CD4-positive, alpha-beta T cell treated with Interleukin-15 for 1 hour (primary cell): ENCODE data around the gene SRGAP3.
A peak's percentile ranks its signal among the peaks of the same experiment; 100 is the strongest.
"Not testable (repeated sequence)": the region's sequence is repeated elsewhere in the genome, so short reads cannot be mapped to it uniquely, and the experiment has no call there.

Source experiments
- DNase-seq: peaks from one replicate; pipeline ENCODE4 v3.0.0-alpha.2; 2020

Gene SRGAP3

GRCh38 chr3:9249273-9250192, at the start of gene SRGAP3:
SRGAP3 (minus strand) TSS chr3:9249646; CDS start chr3:9248951, 695 bp downstream.
- DNase-seq: peak; percentile 79

GRCh38 chr3:9298236-9298635, 48.8 kb upstream of the SRGAP3 start:
- DNase-seq: no peak

- no peak for DNase-seq
Observed at GRCh38 chr3:9296241-9296640, 46.8 kb upstream of the SRGAP3 start.

- no peak for DNase-seq
Observed at GRCh38 chr3:9295007-9295406, 45.6 kb upstream of the SRGAP3 start.

GRCh38 chr3:9293953-9294352, 44.5 kb upstream of the SRGAP3 start:
- not testable (repeated sequence) for DNase-seq

- no peak for DNase-seq
Observed at GRCh38 chr3:9293076-9293475, 43.6 kb upstream of the SRGAP3 start.

GRCh38 chr3:9292516-9292915, 43.1 kb upstream of the SRGAP3 start:
- DNase-seq: no peak

- no peak for DNase-seq
Observed at GRCh38 chr3:9291821-9292410, 42.5 kb upstream of the SRGAP3 start.

- no peak for DNase-seq
Observed at GRCh38 chr3:9290566-9290965, 41.1 kb upstream of the SRGAP3 start.

- DNase-seq: not testable (repeated sequence)
Observed at GRCh38 chr3:9281533-9281932, 32.1 kb upstream of the SRGAP3 start.

GRCh38 chr3:9280451-9281219, 31.2 kb upstream of the SRGAP3 start:
- DNase-seq: no peak

GRCh38 chr3:9279966-9280365, 30.5 kb upstream of the SRGAP3 start:
- no peak for DNase-seq

- DNase-seq: no peak
Observed at GRCh38 chr3:9278498-9278897, 29.1 kb upstream of the SRGAP3 start.

- DNase-seq: no peak
Observed at GRCh38 chr3:9278085-9278484, 28.6 kb upstream of the SRGAP3 start.

- no peak for DNase-seq
Observed at GRCh38 chr3:9276761-9277370, 27.4 kb upstream of the SRGAP3 start.

GRCh38 chr3:9271903-9272302, 22.5 kb upstream of the SRGAP3 start:
- DNase-seq: no peak

- DNase-seq: no peak
Observed at GRCh38 chr3:9270704-9271103, 21.3 kb upstream of the SRGAP3 start.

- DNase-seq: no peak
Observed at GRCh38 chr3:9266716-9267115, 17.3 kb upstream of the SRGAP3 start.

GRCh38 chr3:9260305-9260704, 10.9 kb upstream of the SRGAP3 start:
- DNase-seq: no peak

GRCh38 chr3:9257092-9257491, 7.6 kb upstream of the SRGAP3 start:
- no peak for DNase-seq

- DNase-seq: no peak
Observed at GRCh38 chr3:9255976-9256375, 6.5 kb upstream of the SRGAP3 start.

GRCh38 chr3:9254764-9255163, 5.3 kb upstream of the SRGAP3 start:
- no peak for DNase-seq

- no peak for DNase-seq
Observed at GRCh38 chr3:9253327-9253726, 3.9 kb upstream of the SRGAP3 start.
